Stimulated activated CD4-positive, alpha-beta T cell treated with anti-CD3 and anti-CD28 coated beads, Interleukin-4, amount 100 ng/mL, for 4 hours (primary cell): ENCODE measurements around the gene ATG12.
"Not testable (repeated sequence)": the region's sequence is repeated elsewhere in the genome, so short reads cannot be mapped to it uniquely, and the experiment has no call there.

Experiments used
- DNase-seq, 2 experiments: peaks; one replicate each; pipeline ENCODE4 v3.0.0-alpha.2; 2020

Gene ATG12

GRCh38 chr5:115841382-115842088, at the start of gene ATG12, which contains the start of gene AP3S1:
TSS of gene ATG12 (minus strand) at chr5:115841565. CDS start at chr5:115841552, 13 bp downstream.
TSS of gene AP3S1 (plus strand) at chr5:115841935. CDS start at chr5:115842038, 103 bp downstream.
- DNase-seq = peak; percentile 88 to 90

DNA sequence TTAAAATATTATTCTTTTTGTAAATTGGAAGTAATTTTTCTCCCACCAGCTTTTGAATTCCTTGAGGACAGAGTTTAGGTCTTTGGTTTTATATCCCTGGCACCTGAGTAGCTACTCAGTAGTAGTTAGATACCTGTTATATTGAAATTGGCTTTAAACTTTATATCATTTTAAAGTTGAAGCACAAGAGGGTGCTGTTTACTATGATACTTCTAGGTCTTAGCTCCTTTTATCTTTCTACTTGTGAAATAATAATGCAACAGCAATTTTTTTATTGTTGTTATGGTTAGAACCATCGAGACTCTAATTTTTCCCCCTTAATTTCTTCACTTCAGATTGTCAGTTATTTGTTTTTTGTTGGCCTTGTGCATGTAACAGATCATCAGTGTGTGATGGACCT, 46.7 kb upstream of the ATG12 start:
- no peak for DNase-seq

GRCh38 chr5:115885208-115885607, 43.8 kb upstream of the ATG12 start:
- DNase-seq = not testable (repeated sequence)

- DNase-seq = no peak
Observed at GRCh38 chr5:115884704-115885103, 43.3 kb upstream of the ATG12 start.

GRCh38 chr5:115882434-115882833, 41.1 kb upstream of the ATG12 start:
- not testable (repeated sequence) for DNase-seq

- not testable (repeated sequence) for DNase-seq
Observed at GRCh38 chr5:115877342-115877741, 36.0 kb upstream of the ATG12 start.

- DNase-seq = no peak
Observed at GRCh38 chr5:115875447-115875846, 34.1 kb upstream of the ATG12 start.

DNA sequence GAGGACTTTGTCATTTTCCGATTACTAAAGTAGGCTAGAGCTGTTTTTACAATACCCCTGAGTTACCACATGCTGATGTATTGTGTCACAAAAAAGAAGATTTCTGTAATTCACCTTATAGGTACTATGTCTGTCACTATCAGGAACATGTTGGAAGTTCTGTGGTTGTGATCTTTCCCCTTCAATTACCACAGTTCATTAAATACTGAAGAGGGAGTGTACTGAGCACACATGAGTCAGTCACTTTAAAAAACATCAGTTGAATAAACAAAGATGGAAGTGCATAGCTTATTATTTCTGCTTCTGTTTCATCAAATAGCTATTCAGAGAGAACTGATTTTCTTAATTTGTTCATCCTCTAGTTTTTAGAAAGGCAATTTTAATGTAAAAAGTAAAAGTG, 32.0 kb upstream of the ATG12 start:
- no peak for DNase-seq

DNA sequence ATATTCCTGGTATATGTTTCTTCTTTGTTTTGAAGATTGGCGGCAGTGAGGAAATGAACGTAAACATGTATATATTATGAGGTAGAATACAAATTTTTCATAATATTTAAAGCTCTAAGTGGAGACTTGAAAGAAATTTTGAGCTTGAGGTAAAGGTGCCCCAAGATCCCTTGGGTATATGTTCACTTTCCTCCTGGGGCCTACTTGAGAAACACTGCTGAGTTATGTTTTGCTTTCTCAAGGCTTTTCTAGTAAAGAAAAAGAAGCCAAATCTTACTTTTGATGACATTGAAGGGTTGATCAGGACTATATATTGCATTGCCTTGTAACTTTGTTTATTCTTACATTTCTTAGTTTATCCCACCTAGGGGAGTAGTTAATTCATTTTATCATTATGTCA, 31.1 kb upstream of the ATG12 start:
- DNase-seq = no peak

GRCh38 chr5:115869256-115869795, 28.0 kb upstream of the ATG12 start:
- no peak for DNase-seq

DNA sequence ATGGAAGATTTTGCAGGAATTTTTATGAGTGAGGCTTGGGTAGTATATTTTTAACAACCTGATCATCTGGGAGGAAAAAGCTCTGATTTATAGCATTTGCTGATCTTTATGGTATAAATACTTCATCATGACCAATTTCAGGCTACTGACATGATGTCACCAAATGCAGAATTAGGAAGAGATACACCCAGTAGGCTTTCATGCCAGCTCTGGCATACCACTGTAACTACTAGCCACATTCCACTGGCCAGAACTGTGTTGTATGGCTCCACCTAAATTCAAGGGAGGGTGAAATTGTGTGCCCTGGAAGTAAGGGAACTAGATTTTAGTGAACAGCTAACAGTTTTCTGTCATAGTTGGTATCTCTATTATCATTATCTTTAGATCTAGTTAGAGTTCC, 18.0 kb upstream of the ATG12 start:
- no peak for DNase-seq

- no peak for DNase-seq
Observed at GRCh38 chr5:115858396-115858795, 17.0 kb upstream of the ATG12 start.

DNA sequence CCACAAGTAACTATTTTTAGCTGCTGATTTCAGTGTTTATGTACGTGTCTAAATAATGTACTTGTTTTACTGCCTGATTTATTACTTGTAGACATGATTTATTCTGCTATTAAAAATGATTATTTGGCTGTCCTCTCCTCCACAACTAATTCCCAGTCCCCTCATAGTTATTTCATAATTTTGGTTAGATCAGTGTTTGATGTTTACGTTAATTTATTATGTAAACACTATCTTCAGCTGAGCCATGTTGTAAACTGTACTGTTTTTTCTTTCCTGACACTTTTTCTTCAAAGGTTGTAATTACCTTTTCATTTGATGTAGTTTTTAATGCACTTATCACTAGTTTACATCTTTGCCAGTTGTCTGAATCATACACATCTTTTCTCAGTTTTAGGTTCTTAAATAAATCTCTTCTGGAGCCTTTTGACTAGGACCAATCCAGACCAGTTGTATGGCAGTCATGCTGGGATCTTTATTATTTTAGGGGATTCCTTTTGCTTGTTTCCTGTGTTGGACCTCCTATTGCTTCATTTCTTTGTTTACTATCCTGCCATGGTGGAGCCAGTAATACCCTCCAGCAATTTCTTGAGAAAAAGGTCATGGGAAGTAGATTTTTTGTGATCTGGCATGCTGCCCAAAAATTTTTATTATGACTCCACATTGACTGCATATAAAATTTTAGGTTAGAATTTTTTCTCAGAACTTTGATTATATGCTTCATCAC, 16.4 kb upstream of the ATG12 start:
- no peak for DNase-seq

GRCh38 chr5:115857057-115857479, 15.7 kb upstream of the ATG12 start:
- DNase-seq = no peak

GRCh38 chr5:115855959-115856358, 14.6 kb upstream of the ATG12 start:
- DNase-seq = no peak

DNA sequence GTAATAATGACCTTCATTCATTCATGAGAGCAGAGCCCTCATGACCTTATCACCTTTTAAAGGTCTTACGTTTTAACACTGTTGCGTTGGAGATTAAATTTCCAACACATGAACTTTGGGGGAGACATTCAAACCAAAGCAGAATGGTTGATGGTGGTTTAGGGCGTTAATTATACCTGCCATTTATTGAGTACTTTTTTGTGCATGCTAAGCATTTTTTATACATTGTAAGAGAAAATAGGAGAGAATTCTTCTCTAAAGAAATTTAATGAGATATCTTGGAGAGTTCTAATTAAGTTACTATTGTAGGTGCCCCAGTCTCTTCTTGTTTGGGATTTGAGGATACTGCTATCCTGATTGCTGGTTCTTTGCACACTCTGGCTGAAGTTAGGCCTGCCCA, 12.8 kb upstream of the ATG12 start:
- DNase-seq = no peak

DNA sequence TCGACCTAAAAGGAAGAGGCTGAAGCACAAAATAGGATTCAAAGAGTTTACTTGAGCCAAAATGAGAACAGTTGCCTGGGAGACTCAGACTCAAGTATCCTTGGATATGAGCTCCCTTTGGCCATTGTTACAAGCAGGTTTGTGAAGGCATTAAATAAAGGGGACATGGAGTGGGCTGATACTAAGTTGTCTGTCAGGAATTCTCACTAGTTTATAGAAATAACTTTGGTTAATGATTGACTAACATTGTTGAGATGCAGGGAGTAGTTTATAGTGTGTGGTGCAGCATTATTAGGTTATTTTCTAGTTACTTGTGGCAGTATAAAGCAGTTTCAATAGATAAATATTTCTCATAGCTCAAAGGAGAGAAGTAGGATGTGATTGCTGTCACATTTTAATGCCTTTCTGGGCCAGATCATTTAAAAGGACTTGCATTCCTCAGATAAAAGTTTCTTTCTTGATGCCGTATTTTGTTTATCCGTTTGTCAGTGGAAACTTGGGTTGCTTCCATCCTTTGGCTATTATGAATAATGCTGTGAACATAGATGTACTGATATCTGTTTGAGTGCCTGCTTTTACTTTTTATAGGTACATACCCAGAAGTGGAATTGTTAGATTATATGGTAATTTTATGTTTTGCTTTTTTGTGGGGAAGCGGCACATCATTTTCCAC, 9.5 kb upstream of the ATG12 start:
- DNase-seq = no peak

DNA sequence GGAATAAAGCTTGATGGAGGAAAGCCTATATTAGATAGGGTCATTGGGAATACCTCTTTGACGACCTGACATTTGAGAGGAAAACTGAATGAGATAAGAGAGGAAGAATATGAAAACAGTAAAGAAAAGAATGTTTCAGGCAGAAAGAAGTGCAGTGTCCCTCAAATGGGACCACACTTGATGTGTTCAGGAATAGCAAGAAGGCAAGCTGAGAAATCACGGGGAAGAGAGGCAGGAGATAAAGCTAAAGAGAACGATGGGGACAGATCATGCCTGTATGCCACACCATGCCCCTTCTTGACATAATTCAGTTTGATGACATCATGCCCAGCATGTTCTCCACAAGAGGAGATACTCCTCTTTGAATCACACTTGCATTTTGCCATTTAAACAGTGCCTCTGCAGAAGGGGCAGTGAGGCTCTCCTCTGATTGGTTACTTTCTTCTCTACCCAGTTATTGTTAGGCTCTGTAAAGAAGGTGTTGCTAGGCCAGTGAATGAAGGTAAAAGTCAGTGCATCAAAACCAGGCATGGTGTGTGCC, 8.0 kb upstream of the ATG12 start:
- DNase-seq = no peak

DNA sequence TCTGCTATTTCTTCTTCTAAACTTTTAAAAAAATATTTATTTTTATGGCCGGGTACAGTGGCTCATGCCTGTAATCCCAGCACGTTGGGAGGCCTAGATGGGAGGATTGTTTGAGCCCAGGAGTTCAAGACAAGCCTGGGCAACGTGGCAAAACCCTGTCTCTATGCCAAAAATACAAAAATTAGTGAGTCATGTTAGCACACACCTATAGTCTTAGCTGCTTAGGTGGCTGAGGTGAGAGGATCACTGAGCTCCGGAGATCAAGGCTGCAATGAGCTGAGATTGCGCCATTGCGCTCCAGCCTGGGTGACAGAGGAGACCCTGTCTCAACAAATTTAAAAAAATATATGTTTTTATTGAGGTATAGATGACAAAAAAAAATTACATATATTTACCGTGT, 5.9 kb upstream of the ATG12 start:
- DNase-seq = no peak

- DNase-seq = no peak
Observed at GRCh38 chr5:115844321-115844817, 3.0 kb upstream of the ATG12 start.

- no peak for DNase-seq
Observed at GRCh38 chr5:115843444-115844130, 2.2 kb upstream of the ATG12 start.

GRCh38 chr5:115842952-115843351, 1.6 kb upstream of the ATG12 start:
- DNase-seq = no peak
